ENCODE results near the gene ZCCHC7.

- TF ChIP-seq CTCF (IDR thresholded peaks at IDR 0.05; ENCODE audit: borderline replicate concordance, extremely low read depth, low read length, poor library complexity, severe bottlenecking) = no peak
- TF ChIP-seq EZH2 (IDR thresholded peaks at IDR 0.05; ENCODE audit: borderline replicate concordance, low read depth, low read length, severe bottlenecking) = no peak
These were observed 62.3 kb downstream of the ZCCHC7 start for GRCh38 chr9:37182718-37183117.

All from DND-41 (cell line).